Testis (tissue), 2 donors: ENCODE results near the gene GPR132.

Experiments used
- CTCF ChIP-seq, 3 experiments: fragments of 450-650 bp in 2 of 3; fragments of 200-600 bp in 1 of 3; sonication (generic) in 1 of 3; IDR thresholded peaks; one replicate each; pipeline ENCODE4 v1.5.1; 2016 to 2019; ENCODE audit warnings: antibody characterized with exemption in 3 of 3, mild to moderate bottlenecking in 2 of 3, moderate library complexity in 1 of 3
- POLR2A ChIP-seq: fragments of 450-650 bp; IDR thresholded peaks from one replicate; pipeline ENCODE4 v1.6.1; 2017; ENCODE audit warnings: antibody characterized with exemption, mild to moderate bottlenecking, moderate library complexity

DNA sequence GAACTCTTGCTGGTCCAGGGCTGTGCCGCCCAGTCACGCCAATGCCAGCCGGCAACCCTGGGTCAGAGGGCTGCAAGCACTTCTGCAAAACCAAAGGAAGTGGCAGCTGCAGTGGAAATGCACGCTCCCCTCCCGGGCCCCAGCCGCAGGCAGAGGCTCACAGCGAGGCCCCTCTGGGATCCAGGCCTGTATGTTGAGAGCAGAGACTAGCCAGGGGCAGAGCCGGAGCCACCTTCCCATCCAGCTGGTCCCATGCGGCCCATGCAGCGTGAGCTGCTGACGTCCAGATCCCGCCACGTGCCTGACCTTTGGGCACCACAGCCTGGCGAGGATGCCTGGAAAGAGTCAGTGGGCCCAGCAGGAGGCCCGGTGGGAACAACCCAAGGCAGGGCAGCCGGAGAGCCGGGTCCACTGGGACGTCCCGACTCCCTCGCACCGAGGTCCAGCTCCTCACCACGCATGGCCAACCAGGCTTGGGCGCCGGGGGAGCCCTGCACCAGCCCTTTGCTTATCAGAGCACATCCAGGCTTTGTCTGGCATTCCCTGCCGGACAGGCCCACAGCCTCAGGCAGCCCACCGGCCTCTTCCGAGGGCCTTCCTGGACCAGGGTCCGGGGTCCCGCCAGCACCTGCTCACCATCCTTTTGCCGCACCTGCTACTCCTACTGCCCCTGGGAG is 4.3 kb downstream of the GPR132 start:
- TF ChIP-seq POLR2A (no peak), CTCF (IDR thresholded peaks at IDR 0.05) (no peak)
